Spleen (tissue), 3 donors: ENCODE data around the gene SEMA4F.

Source experiments
- POLR2A ChIP-seq, 3 donors: fragments of 450-650 bp; IDR thresholded peaks; one replicate each; pipeline ENCODE4 v1.5.1; 2017; ENCODE audit warnings: antibody characterized with exemption in 3 of 3, mild to moderate bottlenecking in 1 of 3
- POLR2AphosphoS5 ChIP-seq, 3 donors: sonication (generic); formaldehyde crosslinking; IDR thresholded peaks; one replicate each; pipeline ENCODE4 v1.5.1; 2017; ENCODE audit warnings: antibody characterized with exemption in 3 of 3

GRCh38 chr2:74730530-74730929, 76.5 kb downstream of the SEMA4F start:
- TF ChIP-seq POLR2AphosphoS5 (IDR thresholded peaks at IDR 0.05) (no peak), POLR2A (IDR thresholded peaks at IDR 0.05) (no peak)
